Measurements from ENCODE around the gene SMARCD1. TPM values are rescaled to one million over a fixed set of nuclear protein-coding genes. Genes with fewer than 3 reads are reported as not detected.

The SMARCD1 gene
- polyA plus RNA-seq, 4 donors: 18.1 to 54.1 (median 20.7) TPM

DNA sequence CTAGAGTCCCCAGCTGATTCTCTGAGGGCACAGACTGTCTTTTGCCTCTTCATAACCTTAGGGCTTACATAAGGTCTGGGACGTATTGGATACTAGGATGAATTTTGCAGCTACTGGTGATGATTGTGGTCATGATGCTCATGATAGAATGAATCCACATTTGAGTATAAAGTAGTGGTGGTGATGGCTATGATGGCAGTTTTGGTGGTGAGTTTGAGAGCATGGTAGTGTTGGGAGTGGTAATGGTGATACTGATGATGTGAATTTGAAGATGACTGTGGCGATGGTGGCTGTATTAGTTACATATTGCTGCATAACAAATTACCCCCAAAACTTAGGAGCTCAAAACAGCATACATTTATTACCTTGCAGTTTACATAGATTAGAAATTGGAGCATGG lies 41.8 kb upstream of the SMARCD1 start:
- H3K27me3 ChIP-seq (ENCODE audit: control insufficient read depth in 3 of 3, insufficient read depth in 3 of 3, low read length in 3 of 3): peaks cover 0 to 3% (median 0%) of the 10 kb centered on the region in 3 donors
- FAIRE-seq (no peak), DNase-seq (no peak)
- no peak overlapping the region for H3K4me3 ChIP-seq (ENCODE audit: low read depth in 1 of 3, low read length in 3 of 3)
- WGBS, 3 donors: 89 to 94% (median 93%) methylated on average over 2 of the region's 2 CpGs
- H3K27ac ChIP-seq (ENCODE audit: low read depth in 1 of 3, low read length in 2 of 3): no peak overlapping the region
- H3K9me3 ChIP-seq (ENCODE audit: control insufficient read depth in 2 of 2, insufficient read depth in 1 of 2, low read depth in 1 of 2, low read length in 1 of 2): no peaks in the 10 kb centered on the region
- no peaks in the 10 kb centered on the region for H3K36me3 ChIP-seq (ENCODE audit: control insufficient read depth in 3 of 3, insufficient read depth in 2 of 3, low read depth in 1 of 3, low read length in 3 of 3)
- H3K4me1 ChIP-seq (ENCODE audit: control insufficient read depth in 3 of 3, insufficient read depth in 2 of 3, low read depth in 1 of 3, low read length in 2 of 3): peaks cover 0 to 5% (median 0%) of the 10 kb centered on the region in 3 donors

DNA sequence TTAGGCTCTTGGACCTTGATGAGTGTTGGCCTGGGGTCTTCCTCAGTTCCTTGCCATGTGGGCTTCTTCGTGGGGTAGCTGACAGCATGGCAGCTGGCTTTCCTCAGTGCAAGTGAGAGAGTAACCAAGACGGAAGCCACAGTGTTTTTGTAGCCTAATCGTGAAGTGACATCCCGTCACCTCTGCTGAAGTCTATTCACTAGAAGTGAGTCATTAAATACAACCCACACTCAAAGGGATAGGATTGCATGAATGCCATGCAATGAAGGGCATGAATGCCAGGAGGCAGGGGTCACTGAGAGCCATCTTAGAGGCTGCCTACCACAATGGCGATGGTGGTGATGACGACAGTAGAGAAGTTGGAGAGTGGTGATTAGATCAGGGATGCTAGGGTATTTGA lies 41.3 kb upstream of the SMARCD1 start:
- Histone ChIP-seq H3K4me3 (ENCODE audit: low read depth in 1 of 3, low read length in 3 of 3) (no peak overlapping the region), H3K36me3 (ENCODE audit: control insufficient read depth in 3 of 3, insufficient read depth in 2 of 3, low read depth in 1 of 3, low read length in 3 of 3) (no peaks in the 10 kb centered on the region), H3K27ac (ENCODE audit: low read depth in 1 of 3, low read length in 2 of 3) (no peak overlapping the region), H3K9me3 (ENCODE audit: control insufficient read depth in 2 of 2, insufficient read depth in 1 of 2, low read depth in 1 of 2, low read length in 1 of 2) (no peaks in the 10 kb centered on the region), H3K4me1 (ENCODE audit: control insufficient read depth in 3 of 3, insufficient read depth in 2 of 3, low read depth in 1 of 3, low read length in 2 of 3) (peaks cover 0 to 5% (median 0%) of the 10 kb centered on the region in 3 donors), H3K27me3 (ENCODE audit: control insufficient read depth in 3 of 3, insufficient read depth in 3 of 3, low read length in 3 of 3) (peaks cover 0 to 3% (median 0%) of the 10 kb centered on the region in 3 donors)
- FAIRE-seq (no peak), DNase-seq (no peak)
- WGBS, 3 donors: 73 to 88% (median 87%) methylated on average over 6 of the region's 6 CpGs

DNA sequence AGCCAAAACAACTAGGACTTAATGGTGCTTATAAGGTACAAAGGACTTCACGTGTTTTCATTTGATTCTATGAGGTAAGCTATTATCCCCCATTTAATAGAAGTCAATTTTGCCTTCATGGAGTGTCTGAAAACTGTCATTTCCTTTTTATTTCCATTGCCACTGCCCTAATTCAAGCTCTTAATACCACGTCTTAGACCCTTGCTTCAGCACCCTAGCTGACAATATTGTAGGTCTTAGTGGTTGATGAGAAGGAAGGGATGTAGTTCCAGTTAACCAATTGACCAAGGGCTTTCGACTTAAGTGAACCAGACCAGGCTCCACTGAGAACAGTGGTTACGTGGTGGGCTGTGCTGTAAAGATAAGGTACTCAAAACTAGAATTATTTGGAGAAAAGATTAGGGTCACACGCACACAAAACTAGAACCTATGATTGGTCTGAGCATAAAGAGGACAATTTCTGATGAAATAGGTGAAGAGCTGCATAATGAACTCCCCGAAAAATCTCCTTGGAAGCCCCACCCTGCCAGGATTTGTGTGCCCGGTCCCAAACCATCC lies 37.4 kb upstream of the SMARCD1 start:
- Histone ChIP-seq H3K27me3 (ENCODE audit: control insufficient read depth in 3 of 3, insufficient read depth in 3 of 3, low read length in 3 of 3) (peaks cover 0 to 23% (median 3%) of the 10 kb centered on the region in 3 donors), H3K9me3 (ENCODE audit: control insufficient read depth in 2 of 2, insufficient read depth in 1 of 2, low read depth in 1 of 2, low read length in 1 of 2) (no peaks in the 10 kb centered on the region), H3K4me3 (ENCODE audit: low read depth in 1 of 3, low read length in 3 of 3) (no peak overlapping the region), H3K4me1 (ENCODE audit: control insufficient read depth in 3 of 3, insufficient read depth in 2 of 3, low read depth in 1 of 3, low read length in 2 of 3) (peaks cover 0 to 16% (median 2%) of the 10 kb centered on the region in 3 donors), H3K27ac (ENCODE audit: low read depth in 1 of 3, low read length in 2 of 3) (no peak overlapping the region), H3K36me3 (ENCODE audit: control insufficient read depth in 3 of 3, insufficient read depth in 2 of 3, low read depth in 1 of 3, low read length in 3 of 3) (no peaks in the 10 kb centered on the region)
- 87 to 91% (median 90%) methylated on average over 7 of the region's 7 CpGs for WGBS, 3 donors
- DNase-seq (no peak), FAIRE-seq (no peak)

DNA sequence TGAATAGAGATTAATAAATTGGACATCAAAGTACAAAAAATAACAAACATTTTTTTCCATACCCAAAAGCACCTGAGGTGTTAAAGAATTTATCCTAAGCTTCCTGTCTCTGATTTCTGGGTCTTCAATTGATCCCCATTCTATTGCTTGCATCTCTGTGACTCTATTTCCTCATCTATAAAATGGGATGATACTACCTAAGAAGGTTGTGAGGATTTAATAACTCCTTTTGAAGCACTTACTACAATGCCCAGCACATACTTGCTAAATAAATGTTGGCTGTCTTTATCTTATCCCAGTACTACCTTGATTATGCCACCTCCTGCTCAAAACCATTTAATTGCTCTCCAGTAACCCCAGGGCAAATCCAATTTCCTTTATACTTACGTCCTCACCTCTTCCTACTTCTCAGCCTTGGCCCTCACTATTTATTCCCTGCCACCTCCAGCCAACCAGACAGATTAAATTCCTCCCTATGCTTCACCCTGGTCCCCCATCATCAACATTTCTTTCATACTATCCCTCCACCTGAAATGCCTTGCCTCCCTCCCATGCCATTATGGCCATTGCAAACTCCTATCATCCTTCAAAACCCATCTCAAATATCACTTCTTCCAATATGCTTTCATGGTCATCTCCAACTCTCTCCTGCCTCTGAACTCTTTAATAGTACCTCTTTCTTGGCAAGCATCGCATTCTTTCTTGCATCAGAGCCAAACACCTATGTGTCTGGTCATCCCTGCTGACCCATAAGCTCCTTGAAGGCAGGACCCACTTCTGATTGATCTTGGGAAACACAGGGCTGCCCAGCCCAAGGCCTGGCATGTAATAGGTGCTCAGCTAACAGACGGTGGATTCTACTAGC lies 35.7 kb upstream of the SMARCD1 start:
- Histone ChIP-seq H3K9me3 (ENCODE audit: control insufficient read depth in 2 of 2, insufficient read depth in 1 of 2, low read depth in 1 of 2, low read length in 1 of 2) (no peaks in the 10 kb centered on the region), H3K4me3 (ENCODE audit: low read depth in 1 of 3, low read length in 3 of 3) (no peak overlapping the region), H3K27ac (ENCODE audit: low read depth in 1 of 3, low read length in 2 of 3) (no peak overlapping the region), H3K27me3 (ENCODE audit: control insufficient read depth in 3 of 3, insufficient read depth in 3 of 3, low read length in 3 of 3) (peaks cover 0 to 23% (median 3%) of the 10 kb centered on the region in 3 donors), H3K4me1 (ENCODE audit: control insufficient read depth in 3 of 3, insufficient read depth in 2 of 3, low read depth in 1 of 3, low read length in 2 of 3) (peaks cover 0 to 16% (median 2%) of the 10 kb centered on the region in 3 donors), H3K36me3 (ENCODE audit: control insufficient read depth in 3 of 3, insufficient read depth in 2 of 3, low read depth in 1 of 3, low read length in 3 of 3) (no peaks in the 10 kb centered on the region)
- FAIRE-seq (no peak), DNase-seq (no peak)
- WGBS, 3 donors: 70 to 81% (median 71%) methylated on average over 3 of the region's 3 CpGs

DNA sequence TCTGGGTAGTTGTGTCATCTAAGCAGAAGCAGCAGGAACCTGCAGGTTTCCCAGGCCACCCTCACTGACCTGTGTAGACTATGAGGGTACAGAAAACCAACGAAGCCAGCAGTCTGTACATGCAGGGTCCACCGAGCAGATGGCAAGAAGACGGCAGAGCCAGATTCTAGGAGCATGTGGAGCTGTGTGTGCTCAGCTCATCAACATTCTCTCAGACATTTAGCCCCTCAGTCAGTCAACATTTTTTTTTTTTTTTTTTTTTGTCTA lies 35.1 kb upstream of the SMARCD1 start:
- 56 to 68% (median 64%) methylated on average over 3 of the region's 3 CpGs for WGBS, 3 donors
- H3K36me3 ChIP-seq (ENCODE audit: control insufficient read depth in 3 of 3, insufficient read depth in 2 of 3, low read depth in 1 of 3, low read length in 3 of 3): no peaks in the 10 kb centered on the region
- no peak overlapping the region for H3K4me3 ChIP-seq (ENCODE audit: low read depth in 1 of 3, low read length in 3 of 3)
- DNase-seq (no peak), FAIRE-seq (no peak)
- H3K4me1 ChIP-seq (ENCODE audit: control insufficient read depth in 3 of 3, insufficient read depth in 2 of 3, low read depth in 1 of 3, low read length in 2 of 3): peaks cover 0 to 16% (median 2%) of the 10 kb centered on the region in 3 donors
- H3K27me3 ChIP-seq (ENCODE audit: control insufficient read depth in 3 of 3, insufficient read depth in 3 of 3, low read length in 3 of 3): peaks cover 0 to 23% (median 3%) of the 10 kb centered on the region in 3 donors
- no peaks in the 10 kb centered on the region for H3K9me3 ChIP-seq (ENCODE audit: control insufficient read depth in 2 of 2, insufficient read depth in 1 of 2, low read depth in 1 of 2, low read length in 1 of 2)
- no peak overlapping the region for H3K27ac ChIP-seq (ENCODE audit: low read depth in 1 of 3, low read length in 2 of 3)

DNA sequence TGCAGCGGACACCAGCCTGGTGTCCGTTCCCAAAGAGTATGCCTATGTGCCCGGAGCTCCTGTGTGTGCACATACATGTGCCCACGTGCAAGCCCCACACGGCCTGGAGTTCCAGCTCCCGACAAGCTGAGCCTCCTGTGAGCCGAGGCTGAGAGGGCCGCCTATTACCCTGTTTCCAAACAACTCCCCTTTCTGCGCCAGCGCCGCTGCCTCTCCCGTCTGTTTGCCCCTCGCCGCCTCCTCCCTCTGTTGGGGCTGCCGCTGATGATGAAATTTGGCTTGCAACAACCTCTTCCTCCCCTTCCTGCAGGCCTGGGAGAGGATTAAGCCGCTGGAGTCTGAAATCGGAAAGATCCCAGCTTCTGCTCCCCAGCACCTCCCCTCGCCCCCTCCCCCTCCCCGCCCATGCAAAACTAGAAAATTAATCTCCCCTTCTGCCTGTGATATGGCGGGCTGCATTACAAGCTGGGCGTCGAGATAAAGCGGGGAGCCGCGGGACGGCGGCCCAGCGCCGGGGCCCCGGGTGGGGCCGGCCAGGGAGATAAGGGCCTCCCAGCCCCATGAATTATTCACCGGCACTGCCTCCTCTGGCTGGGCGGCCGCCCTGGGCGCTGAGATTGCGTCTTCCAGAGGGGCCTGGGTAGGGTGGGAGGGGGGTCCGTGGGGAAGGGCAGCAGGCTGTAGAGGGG lies 34.6 kb upstream of the SMARCD1 start:
- H3K4me3 ChIP-seq (ENCODE audit: low read depth in 1 of 3, low read length in 3 of 3): peak overlapping the region in 2 of 3 donors; percentile 6 to 16
- no peaks in the 10 kb centered on the region for H3K36me3 ChIP-seq (ENCODE audit: control insufficient read depth in 3 of 3, insufficient read depth in 2 of 3, low read depth in 1 of 3, low read length in 3 of 3)
- H3K9me3 ChIP-seq (ENCODE audit: control insufficient read depth in 2 of 2, insufficient read depth in 1 of 2, low read depth in 1 of 2, low read length in 1 of 2): no peaks in the 10 kb centered on the region
- H3K27ac ChIP-seq (ENCODE audit: low read depth in 1 of 3, low read length in 2 of 3): no peak overlapping the region
- 4 to 7% (median 5%) methylated on average over 31 to 37 of the region's 37 CpGs for WGBS, 3 donors
- FAIRE-seq (no peak), DNase-seq (peak; percentile 49 to 74)
- H3K27me3 ChIP-seq (ENCODE audit: control insufficient read depth in 3 of 3, insufficient read depth in 3 of 3, low read length in 3 of 3): peaks cover 0 to 26% (median 3%) of the 10 kb centered on the region in 3 donors
- H3K4me1 ChIP-seq (ENCODE audit: control insufficient read depth in 3 of 3, insufficient read depth in 2 of 3, low read depth in 1 of 3, low read length in 2 of 3): peaks cover 0 to 16% (median 2%) of the 10 kb centered on the region in 3 donors

DNA sequence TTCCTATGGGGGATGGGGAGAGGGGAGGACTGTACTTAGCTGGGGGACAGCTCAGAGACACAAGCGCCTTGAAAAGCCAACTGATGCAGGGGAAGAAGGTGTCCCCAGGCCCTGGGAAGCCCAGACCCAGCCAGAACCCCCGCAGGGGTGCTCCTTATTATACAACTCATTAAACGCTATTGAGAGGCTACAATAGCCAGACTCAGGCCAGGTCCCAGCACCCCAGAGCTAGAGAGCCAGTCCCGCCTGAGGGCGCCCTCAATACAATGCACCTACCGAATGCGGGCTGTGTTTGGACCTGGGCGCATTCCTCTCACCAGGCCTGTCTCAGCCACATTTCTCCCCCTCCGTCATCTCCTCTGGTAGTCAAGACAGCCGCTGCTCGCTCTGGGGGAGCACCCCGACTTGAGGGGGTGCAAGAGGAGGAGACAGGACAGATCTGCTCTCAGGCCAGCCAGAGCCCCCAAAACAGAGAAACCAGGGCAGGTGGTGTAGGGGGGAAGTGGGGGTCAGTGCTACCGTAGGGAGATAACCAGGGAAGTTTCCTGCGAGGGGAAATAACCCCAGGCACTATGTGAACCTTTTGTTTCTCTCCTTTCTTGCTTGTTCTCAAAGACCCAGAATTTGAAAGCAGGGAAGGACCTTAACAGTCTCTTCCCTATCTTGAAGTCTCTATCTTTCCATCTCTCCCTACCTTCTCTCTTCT lies 33.9 kb upstream of the SMARCD1 start:
- FAIRE-seq: no peak
- Histone ChIP-seq H3K27ac (ENCODE audit: low read depth in 1 of 3, low read length in 2 of 3) (no peak overlapping the region), H3K4me3 (ENCODE audit: low read depth in 1 of 3, low read length in 3 of 3) (no peak overlapping the region)

DNA sequence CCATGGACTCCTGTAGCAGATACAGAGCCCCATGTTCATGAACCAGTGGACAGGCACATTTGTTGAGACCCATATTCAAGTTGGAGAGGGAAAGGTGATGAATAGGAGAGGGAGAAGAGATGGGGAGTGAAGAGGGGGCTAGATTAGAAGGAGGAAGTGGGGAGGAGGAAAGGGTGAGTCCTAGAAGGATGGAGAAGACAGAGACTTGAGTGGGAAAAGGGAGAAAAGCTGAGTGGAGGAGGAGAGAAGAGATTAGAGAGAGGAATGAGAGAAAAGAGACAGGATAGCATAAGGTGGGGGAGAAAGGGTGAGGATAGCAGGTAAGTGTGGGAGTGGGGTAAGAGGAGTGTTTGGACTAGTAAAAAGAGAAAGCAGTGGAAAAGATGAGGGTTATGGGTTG lies 32.6 kb upstream of the SMARCD1 start:
- no peak for FAIRE-seq
- no peaks in the 10 kb centered on the region for H3K9me3 ChIP-seq (ENCODE audit: control insufficient read depth in 2 of 2, insufficient read depth in 1 of 2, low read depth in 1 of 2, low read length in 1 of 2)
- H3K36me3 ChIP-seq (ENCODE audit: control insufficient read depth in 3 of 3, insufficient read depth in 2 of 3, low read depth in 1 of 3, low read length in 3 of 3): no peaks in the 10 kb centered on the region
- H3K4me1 ChIP-seq (ENCODE audit: control insufficient read depth in 3 of 3, insufficient read depth in 2 of 3, low read depth in 1 of 3, low read length in 2 of 3): peaks cover 0 to 30% (median 2%) of the 10 kb centered on the region in 3 donors
- H3K4me3 ChIP-seq (ENCODE audit: low read depth in 1 of 3, low read length in 3 of 3): no peak overlapping the region
- DNase-seq: no peak
- H3K27me3 ChIP-seq (ENCODE audit: control insufficient read depth in 3 of 3, insufficient read depth in 3 of 3, low read length in 3 of 3): peaks cover 5 to 40% (median 8%) of the 10 kb centered on the region in 3 donors
- no peak overlapping the region for H3K27ac ChIP-seq (ENCODE audit: low read depth in 1 of 3, low read length in 2 of 3)

More for the DNA sequence above, 33.9 kb upstream of the SMARCD1 start:
- Histone ChIP-seq H3K27me3 (ENCODE audit: control insufficient read depth in 3 of 3, insufficient read depth in 3 of 3, low read length in 3 of 3) (peaks cover 0 to 33% (median 3%) of the 10 kb centered on the region in 3 donors), H3K9me3 (ENCODE audit: control insufficient read depth in 2 of 2, insufficient read depth in 1 of 2, low read depth in 1 of 2, low read length in 1 of 2) (no peaks in the 10 kb centered on the region), H3K4me1 (ENCODE audit: control insufficient read depth in 3 of 3, insufficient read depth in 2 of 3, low read depth in 1 of 3, low read length in 2 of 3) (peaks cover 0 to 21% (median 2%) of the 10 kb centered on the region in 3 donors), H3K36me3 (ENCODE audit: control insufficient read depth in 3 of 3, insufficient read depth in 2 of 3, low read depth in 1 of 3, low read length in 3 of 3) (no peaks in the 10 kb centered on the region)
- no peak for DNase-seq
- 62 to 69% (median 63%) methylated on average over 14 of the region's 14 CpGs for WGBS, 3 donors
